A549 (cell line): Measurements from ENCODE around the gene FAM219A. TPM values are rescaled to one million over a fixed set of nuclear protein-coding genes. Genes with fewer than 3 reads are reported as not detected.

ENCODE experiments used
- ATAC-seq, 2 experiments: fragments of 200-7000 bp in 1 of 2; fragments of >200 bp in 1 of 2; cut with Nextera tagmentation in 1 of 2; cut with Tn5 transposase in 1 of 2; 3 replicates each; pipeline versions ENCODE4 v1.8.0 to v1.9.1; 2018 to 2020; ENCODE audit warnings: mild to moderate bottlenecking in 1 of 2, moderate library complexity in 1 of 2
- CTCF ChIA-PET: fragments of 300-600 bp; sonication (Branson Sonifier 250); formaldehyde crosslinking; extraction: SDS; loops from one replicate; lab custom pipeline; 2021; ENCODE audit warnings: antibody characterized with exemption, inconsistent platforms; lab: Yijun Ruan, JAX
- POLR2A ChIA-PET: fragments of 350-600 bp; formaldehyde crosslinking; extraction: SDS; loops from one replicate; lab custom pipeline; 2021; ENCODE audit warnings: antibody characterized with exemption, inconsistent platforms; lab: Yijun Ruan, JAX
- DNase-seq, 2 experiments: peaks; one replicate each; pipeline versions ENCODE4 v3.0.0 to v3.0.0-alpha.2; 2011 to 2016; ENCODE audit warnings: low read depth in 1 of 2, low spot score in 1 of 2
- FAIRE-seq: peaks from 2 replicates; lab custom pipeline; 2011; peaks lifted over from hg19 to GRCh38; lab: Jason Lieb, UNC
- H3K27ac ChIP-seq, 2 experiments: fragments of >200 bp; sonication (Bioruptor Twin); formaldehyde crosslinking; 3 replicates each; pipeline ENCODE4 v1.5.1; 2016 to 2017
- H3K4me1 ChIP-seq: fragments of >200 bp; sonication (Bioruptor Twin); formaldehyde crosslinking; 3 replicates; pipeline ENCODE4 v1.6.1; 2016
- H3K4me2 ChIP-seq: fragments of >200 bp; sonication (Bioruptor Twin); formaldehyde crosslinking; 3 replicates; pipeline ENCODE4 v1.6.1; 2016
- H3K4me3 ChIP-seq: fragments of >200 bp; sonication (Bioruptor Twin); formaldehyde crosslinking; 3 replicates; pipeline ENCODE4 v1.5.1; 2016
- H3K9me3 ChIP-seq: fragments of >200 bp; sonication (Bioruptor Twin); formaldehyde crosslinking; 3 replicates; pipeline ENCODE4 v1.6.1; 2016
- ATOH8 ChIP-seq: fragments of 250-450 bp; sonication (Bioruptor Pico); IDR thresholded peaks from 2 replicates; pipeline ENCODE4 v1.5.0; 2020; ENCODE audit warnings: low read depth, mild to moderate bottlenecking, moderate library complexity
- BHLHE40 ChIP-seq: IDR thresholded peaks from 2 replicates; pipeline ENCODE4 v1.6.1; 2012; ENCODE audit warnings: low read depth, low read length, inconsistent platforms
- CBX2 ChIP-seq: fragments of 200-600 bp; sonication (generic); IDR thresholded peaks from 2 replicates; pipeline ENCODE4 v1.6.1; 2016; ENCODE audit warnings: low read depth, mild to moderate bottlenecking, borderline replicate concordance
- CBX8 ChIP-seq: fragments of 200-600 bp; sonication (generic); IDR thresholded peaks from 2 replicates; pipeline ENCODE4 v1.6.1; 2016
- CHD4 ChIP-seq: fragments of 200-600 bp; sonication (generic); IDR thresholded peaks from 2 replicates; pipeline ENCODE4 v1.6.1; 2016; ENCODE audit warnings: antibody characterized with exemption, mild to moderate bottlenecking, borderline replicate concordance
- E2F6 ChIP-seq: IDR thresholded peaks from 2 replicates; pipeline ENCODE4 v1.6.1; 2012; ENCODE audit warnings: low read depth, borderline replicate concordance
- FOSL2 ChIP-seq, 2 experiments: fragments of 450-650 bp in 1 of 2; fragments of >200 bp in 1 of 2; sonication (Bioruptor Twin) in 1 of 2; formaldehyde crosslinking; IDR thresholded peaks; 2 replicates each; pipeline versions ENCODE4 v1.5.0 to v1.6.1; 2016 to 2020; ENCODE audit warnings: mild to moderate bottlenecking in 1 of 2, moderate library complexity in 1 of 2
- FOXS1 ChIP-seq: fragments of 250-450 bp; sonication (Bioruptor Pico); IDR thresholded peaks from 2 replicates; pipeline ENCODE4 v1.5.0; 2020; ENCODE audit warnings: mild to moderate bottlenecking, moderate library complexity
- HDAC2 ChIP-seq: fragments of 200-600 bp; sonication (generic); IDR thresholded peaks from 2 replicates; pipeline ENCODE4 v1.6.1; 2016
- HES2 ChIP-seq: fragments of >200 bp; sonication (Bioruptor Twin); formaldehyde crosslinking; IDR thresholded peaks from 2 replicates; pipeline ENCODE4 v1.6.1; 2016
- HMGXB4 ChIP-seq: fragments of 250-450 bp; sonication (Bioruptor Pico); IDR thresholded peaks from 2 replicates; pipeline ENCODE4 v1.5.0; 2021; ENCODE audit warnings: mild to moderate bottlenecking, moderate library complexity, borderline replicate concordance
- HOXB13 ChIP-seq: fragments of 250-450 bp; sonication (Bioruptor Pico); IDR thresholded peaks from 2 replicates; pipeline ENCODE4 v1.5.0; 2020; ENCODE audit warnings: low read depth, mild to moderate bottlenecking, moderate library complexity
- JUN ChIP-seq, 2 experiments: fragments of >200 bp; sonication (Bioruptor Twin); formaldehyde crosslinking; IDR thresholded peaks; 2 replicates in 1 of 2; 3 replicates in 1 of 2; pipeline ENCODE4 v1.6.1; 2016 to 2017
- KDM1A ChIP-seq: fragments of 200-600 bp; sonication (generic); IDR thresholded peaks from 2 replicates; pipeline ENCODE4 v1.6.1; 2016; ENCODE audit warnings: low read depth, mild to moderate bottlenecking
- KDM5A ChIP-seq: fragments of 200-600 bp; sonication (generic); IDR thresholded peaks from 2 replicates; pipeline ENCODE4 v1.6.1; 2016; ENCODE audit warnings: antibody characterized with exemption, mild to moderate bottlenecking
- MAFK ChIP-seq: fragments of 450-650 bp; IDR thresholded peaks from 2 replicates; pipeline ENCODE4 v1.6.1; 2014; ENCODE audit not compliant: partially characterized antibody
- MYC ChIP-seq: IDR thresholded peaks from 2 replicates; pipeline ENCODE4 v1.6.1; 2012; ENCODE audit warnings: mild to moderate bottlenecking, inconsistent platforms, low read length, improper control_type of control experiment, borderline replicate concordance
- NFE2L2 ChIP-seq: fragments of 150-350 bp; conservative IDR thresholded peaks from 2 replicates; pipeline ENCODE4 v1.6.1; 2014; ENCODE audit warnings: low read length
- PBX3 ChIP-seq: IDR thresholded peaks from 2 replicates; pipeline ENCODE4 v1.6.1; 2012
- PHF8 ChIP-seq: fragments of 200-600 bp; sonication (generic); IDR thresholded peaks from 2 replicates; pipeline ENCODE4 v1.6.1; 2016; ENCODE audit warnings: low read depth, mild to moderate bottlenecking, antibody characterized with exemption, moderate library complexity, borderline replicate concordance
- RARB ChIP-seq: fragments of 250-450 bp; sonication (Bioruptor Pico); IDR thresholded peaks from 2 replicates; pipeline ENCODE4 v1.8.0; 2021; ENCODE audit warnings: mild to moderate bottlenecking, moderate library complexity
- RCOR1 ChIP-seq: fragments of 150-350 bp; IDR thresholded peaks from 2 replicates; pipeline ENCODE4 v1.6.1; 2014; ENCODE audit warnings: antibody characterized with exemption, low read length, low read depth
- RFX5 ChIP-seq: fragments of 450-650 bp; IDR thresholded peaks from 2 replicates; pipeline ENCODE4 v1.7.1; 2014; ENCODE audit warnings: antibody characterized with exemption, mild to moderate bottlenecking, moderate library complexity
- SMC3 ChIP-seq: fragments of >200 bp; sonication (Bioruptor Twin); formaldehyde crosslinking; IDR thresholded peaks from 3 replicates; pipeline ENCODE4 v1.6.1; 2018; ENCODE audit warnings: inconsistent platforms
- TFCP2L1 ChIP-seq: fragments of 250-450 bp; sonication (Bioruptor Pico); IDR thresholded peaks from 2 replicates; pipeline ENCODE4 v1.5.0; 2021; ENCODE audit warnings: mild to moderate bottlenecking
- ZC3H11A ChIP-seq: fragments of 450-650 bp; IDR thresholded peaks from 2 replicates; pipeline ENCODE4 v1.6.1; 2014; ENCODE audit warnings: antibody characterized with exemption, mild to moderate bottlenecking
- ZNF302 ChIP-seq: fragments of 250-450 bp; sonication (Bioruptor Pico); IDR thresholded peaks from 2 replicates; pipeline ENCODE4 v1.9.0; 2021; ENCODE audit warnings: inconsistent platforms, mild to moderate bottlenecking, moderate library complexity
- WGBS: methylation state at CpG from one replicate; pipeline ENCODE4 v1.1.6; 2017; ENCODE audit errors: missing lambda C conversion rate; 5-methylcytosine and 5-hydroxymethylcytosine counted together
- polyA plus RNA-seq, 4 experiments: library from polyadenylated mRNA; depleted of rRNA in 3 of 4; stranded (reverse); fragments of >200 nt; fragmentation: RNase III in 1 of 4; extraction: RNeasy Plus Mini Kit Qiagen cat#74134 plus additional on column Dnase treatment in 1 of 4; gene quantifications; 2 replicates in 3 of 4; 3 replicates in 1 of 4; pipeline ENCODE4 v1.2.3, GENCODE V29; 2011 to 2017

Gene FAM219A
- polyA plus RNA-seq, 2 of the 4 experiments (the other 2 are of a cell fraction) = 8.1 to 15.3 TPM

GRCh38 chr9:34452568-34452967, 5.8 kb downstream of the FAM219A start:
- 93% methylated on average over 2 of the region's 2 CpGs for WGBS
- ChIA-PET POLR2A (no interaction called here), CTCF (interaction anchor here (0.6 to 9.5 kb wide), 6 partner anchors 15 to 151 kb away, joined by 3 to 70 read pairs (median 7); no protein-coding TSS in a partner anchor)
- FAIRE-seq (no peak), ATAC-seq (no peak), DNase-seq (no peak)
- no peak overlapping the region for H3K4me2 ChIP-seq
- H3K4me1 ChIP-seq = peaks cover 12% of the 10 kb centered on the region; the same call in 1 of the 3 replicates
- no peak overlapping the region for H3K4me3 ChIP-seq
- no peak overlapping the region for H3K27ac ChIP-seq
- H3K9me3 ChIP-seq = no peaks in the 10 kb centered on the region
- TF ChIP-seq MAFK = no peak
- no peak for TF ChIP-seq CHD4
- TF ChIP-seq TFCP2L1 (CRISPR knock-in tag) = no peak
- no peak for TF ChIP-seq CBX8
- no peak for TF ChIP-seq JUN (IDR thresholded peaks at IDR 0.05)
- TF ChIP-seq PHF8 = no peak
- no peak for TF ChIP-seq HDAC2
- no peak for TF ChIP-seq SMC3
- no peak for TF ChIP-seq NFE2L2
- TF ChIP-seq FOXS1 (CRISPR knock-in tag) = no peak
- no peak for TF ChIP-seq HOXB13 (CRISPR knock-in tag)
- no peak for TF ChIP-seq CBX2

GRCh38 chr9:34451545-34451944, 6.8 kb downstream of the FAM219A start:
- peaks cover 7% of the 10 kb centered on the region; the same call in 1 of the 3 replicates for H3K4me1 ChIP-seq
- no peak overlapping the region for H3K27ac ChIP-seq
- ATAC-seq (no peak), FAIRE-seq (no peak), DNase-seq (no peak)
- no peak overlapping the region for H3K4me3 ChIP-seq
- CTCF ChIA-PET = interaction anchor here (0.8 to 9.5 kb wide), 8 partner anchors 14 to 152 kb away, joined by 3 to 70 read pairs (median 11); no protein-coding TSS in a partner anchor
- POLR2A ChIA-PET = no interaction called here
- no peaks in the 10 kb centered on the region for H3K9me3 ChIP-seq
- H3K4me2 ChIP-seq = no peak overlapping the region
- TF ChIP-seq NFE2L2 (no peak), KDM5A (no peak), RARB (CRISPR knock-in tag) (no peak), CBX2 (no peak), MYC (no peak), ZNF302 (CRISPR knock-in tag) (no peak), CHD4 (no peak), E2F6 (no peak), HMGXB4 (CRISPR knock-in tag) (no peak), RCOR1 (no peak), FOSL2 (IDR thresholded peaks at IDR 0.05) (no peak), FOSL2 (CRISPR knock-in tag; IDR thresholded peaks at IDR 0.05) (no peak), RFX5 (no peak), TFCP2L1 (CRISPR knock-in tag) (no peak), ATOH8 (CRISPR knock-in tag) (no peak), HES2 (no peak), ZC3H11A (no peak), BHLHE40 (no peak), PBX3 (no peak), KDM1A (no peak)
- WGBS = 77% methylated on average over 3 of the region's 3 CpGs
